ENCODE results near the gene F5. TPM values are rescaled to one million over a fixed set of nuclear protein-coding genes. Genes with fewer than 3 reads are reported as not detected.

Gene F5
- total and polyA plus RNA-seq, 2 donors (not counting 1 experiment from before 2014, with no cell fraction given): under 0.01 TPM; not detected in 1

DNA sequence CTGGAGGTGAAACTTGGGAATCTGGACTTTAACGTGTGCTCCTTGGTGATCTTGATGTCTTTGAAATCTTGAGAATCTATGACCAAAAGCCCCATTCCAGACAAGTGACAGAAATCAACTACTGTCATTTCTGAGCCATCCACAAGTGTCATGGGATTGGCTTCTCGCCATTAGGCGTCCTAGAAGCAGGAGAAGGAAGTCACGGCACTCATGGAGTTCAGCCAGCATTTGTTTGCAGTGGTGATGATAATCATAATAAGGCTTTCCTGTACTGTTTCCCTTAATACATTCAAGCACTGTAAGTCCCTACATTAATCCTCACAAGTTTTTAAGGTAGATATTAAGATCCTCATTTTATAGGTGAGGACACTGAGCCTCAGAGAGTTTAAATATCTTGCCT, 11.9 kb downstream of the F5 start:
- Histone ChIP-seq H3K79me2 (ENCODE audit: control insufficient read depth, insufficient read depth, low read length) (no peaks in the 10 kb centered on the region), H3K4me2 (ENCODE audit: extremely low read depth, insufficient read depth, low read length) (no peak overlapping the region), H3K9me3 (ENCODE audit: control insufficient read depth, insufficient read depth, low read depth, low read length) (no peaks in the 10 kb centered on the region), H3K4me1 (ENCODE audit: control insufficient read depth, extremely low read depth, insufficient read depth, low read length) (no peaks in the 10 kb centered on the region), H3K9ac (ENCODE audit: insufficient read depth, low read length) (no peak overlapping the region), H3K27ac (ENCODE audit: insufficient read depth, low read length) (no peak overlapping the region), H4K20me1 (ENCODE audit: control insufficient read depth, extremely low read depth, insufficient read depth, low read length) (no peaks in the 10 kb centered on the region), H3K36me3 (ENCODE audit: control insufficient read depth, insufficient read depth, low read length) (no peaks in the 10 kb centered on the region), H3K4me3 (replicated peaks in 1 of 4; ENCODE audit: control extremely low read depth in 1 of 4, insufficient read depth in 1 of 4, low read depth in 3 of 4, low read length in 4 of 4) (no peak overlapping the region), H2AFZ (ENCODE audit: low read length) (no peak overlapping the region), H3K27me3 (ENCODE audit: control insufficient read depth, insufficient read depth, low read length) (no peaks in the 10 kb centered on the region)
- no peak for DNase-seq (ENCODE audit: low read depth in 2 of 2)
- TF ChIP-seq, protein P1, sequence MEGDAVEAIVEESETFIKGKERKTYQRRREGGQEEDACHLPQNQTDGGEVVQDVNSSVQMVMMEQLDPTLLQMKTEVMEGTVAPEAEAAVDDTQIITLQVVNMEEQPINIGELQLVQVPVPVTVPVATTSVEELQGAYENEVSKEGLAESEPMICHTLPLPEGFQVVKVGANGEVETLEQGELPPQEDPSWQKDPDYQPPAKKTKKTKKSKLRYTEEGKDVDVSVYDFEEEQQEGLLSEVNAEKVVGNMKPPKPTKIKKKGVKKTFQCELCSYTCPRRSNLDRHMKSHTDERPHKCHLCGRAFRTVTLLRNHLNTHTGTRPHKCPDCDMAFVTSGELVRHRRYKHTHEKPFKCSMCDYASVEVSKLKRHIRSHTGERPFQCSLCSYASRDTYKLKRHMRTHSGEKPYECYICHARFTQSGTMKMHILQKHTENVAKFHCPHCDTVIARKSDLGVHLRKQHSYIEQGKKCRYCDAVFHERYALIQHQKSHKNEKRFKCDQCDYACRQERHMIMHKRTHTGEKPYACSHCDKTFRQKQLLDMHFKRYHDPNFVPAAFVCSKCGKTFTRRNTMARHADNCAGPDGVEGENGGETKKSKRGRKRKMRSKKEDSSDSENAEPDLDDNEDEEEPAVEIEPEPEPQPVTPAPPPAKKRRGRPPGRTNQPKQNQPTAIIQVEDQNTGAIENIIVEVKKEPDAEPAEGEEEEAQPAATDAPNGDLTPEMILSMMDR (conservative IDR thresholded peaks at IDR 0.05 in 1 of 2, IDR thresholded peaks at IDR 0.05 in 1 of 2; ENCODE audit: low read depth in 1 of 2, low read length in 2 of 2): no peak
- no peak for TF ChIP-seq EZH2 (IDR thresholded peaks at IDR 0.05; ENCODE audit: low read length, missing control alignments)

GRCh38 chr1:169572187-169572586, 14.1 kb downstream of the F5 start:
- Histone ChIP-seq H3K4me2 (ENCODE audit: extremely low read depth, insufficient read depth, low read length) (no peak overlapping the region), H2AFZ (ENCODE audit: low read length) (no peak overlapping the region), H3K27ac (ENCODE audit: insufficient read depth, low read length) (no peak overlapping the region), H3K4me3 (replicated peaks in 1 of 4; ENCODE audit: control extremely low read depth in 1 of 4, insufficient read depth in 1 of 4, low read depth in 3 of 4, low read length in 4 of 4) (no peak overlapping the region), H3K27me3 (ENCODE audit: control insufficient read depth, insufficient read depth, low read length) (no peaks in the 10 kb centered on the region), H4K20me1 (ENCODE audit: control insufficient read depth, extremely low read depth, insufficient read depth, low read length) (no peaks in the 10 kb centered on the region), H3K9ac (ENCODE audit: insufficient read depth, low read length) (no peak overlapping the region), H3K36me3 (ENCODE audit: control insufficient read depth, insufficient read depth, low read length) (no peaks in the 10 kb centered on the region), H3K4me1 (ENCODE audit: control insufficient read depth, extremely low read depth, insufficient read depth, low read length) (no peaks in the 10 kb centered on the region), H3K9me3 (ENCODE audit: control insufficient read depth, insufficient read depth, low read depth, low read length) (no peaks in the 10 kb centered on the region), H3K79me2 (ENCODE audit: control insufficient read depth, insufficient read depth, low read length) (no peaks in the 10 kb centered on the region)
- TF ChIP-seq EZH2 (IDR thresholded peaks at IDR 0.05; ENCODE audit: low read length, missing control alignments): no peak
- TF ChIP-seq, protein P1 (conservative IDR thresholded peaks at IDR 0.05 in 1 of 2, IDR thresholded peaks at IDR 0.05 in 1 of 2; ENCODE audit: low read depth in 1 of 2, low read length in 2 of 2): no peak
- peak in 1 of 2 donors; percentile 8 for DNase-seq (ENCODE audit: low read depth in 2 of 2)

GRCh38 chr1:169571450-169571849, 14.8 kb downstream of the F5 start:
- no peaks in the 10 kb centered on the region for H4K20me1 ChIP-seq (ENCODE audit: control insufficient read depth, extremely low read depth, insufficient read depth, low read length)
- no peaks in the 10 kb centered on the region for H3K9me3 ChIP-seq (ENCODE audit: control insufficient read depth, insufficient read depth, low read depth, low read length)
- H3K4me1 ChIP-seq (ENCODE audit: control insufficient read depth, extremely low read depth, insufficient read depth, low read length): no peaks in the 10 kb centered on the region
- no peak overlapping the region for H3K27ac ChIP-seq (ENCODE audit: insufficient read depth, low read length)
- no peak overlapping the region for H3K4me2 ChIP-seq (ENCODE audit: extremely low read depth, insufficient read depth, low read length)
- H3K4me3 ChIP-seq (replicated peaks in 1 of 4; ENCODE audit: control extremely low read depth in 1 of 4, insufficient read depth in 1 of 4, low read depth in 3 of 4, low read length in 4 of 4): no peak overlapping the region
- H3K27me3 ChIP-seq (ENCODE audit: control insufficient read depth, insufficient read depth, low read length): no peaks in the 10 kb centered on the region
- H3K9ac ChIP-seq (ENCODE audit: insufficient read depth, low read length): no peak overlapping the region
- no peak for DNase-seq (ENCODE audit: low read depth in 2 of 2)
- no peaks in the 10 kb centered on the region for H3K79me2 ChIP-seq (ENCODE audit: control insufficient read depth, insufficient read depth, low read length)
- no peak overlapping the region for H2AFZ ChIP-seq (ENCODE audit: low read length)
- H3K36me3 ChIP-seq (ENCODE audit: control insufficient read depth, insufficient read depth, low read length): no peaks in the 10 kb centered on the region
- no peak for TF ChIP-seq EZH2 (IDR thresholded peaks at IDR 0.05; ENCODE audit: low read length, missing control alignments)
- TF ChIP-seq, protein P1 (conservative IDR thresholded peaks at IDR 0.05 in 1 of 2, IDR thresholded peaks at IDR 0.05 in 1 of 2; ENCODE audit: low read depth in 1 of 2, low read length in 2 of 2): no peak
